GM15510 (cell line): ENCODE data around the gene RFESD.

ENCODE experiments used
- POLR2A ChIP-seq: IDR thresholded peaks from 3 replicates; pipeline ENCODE4 v1.6.1; 2011; ENCODE audit warnings: borderline replicate concordance; ENCODE audit not compliant: insufficient read length; ENCODE audit errors: extremely low read depth

RFESD gene

GRCh38 chr5:95704150-95704549 lies 57.6 kb downstream of the RFESD start:
- TF ChIP-seq POLR2A: no peak

- no peak for TF ChIP-seq POLR2A
These were observed 60.5 kb downstream of the RFESD start for GRCh38 chr5:95707055-95707454.
